Glomerular visceral epithelial cell (primary cell): ENCODE data around the gene GNG14.
"Not testable (repeated sequence)": the region's sequence is repeated elsewhere in the genome, so short reads cannot be mapped to it uniquely, and the experiment has no call there.

Experiments used
- DNase-seq: peaks from one replicate; pipeline ENCODE4 v3.0.0-alpha.2; 2016; ENCODE audit errors: extremely low spot score

GNG14 gene

GRCh38 chr19:12687496-12688196 is at the start of gene GNG14:
Gene GNG14, plus strand, starts transcription at chr19:12687998. Its CDS starts 51 bp downstream, at chr19:12688049.
- no peak for DNase-seq

- DNase-seq = no peak
Observed at GRCh38 chr19:12638611-12639182, 49.1 kb upstream of the GNG14 start.

- DNase-seq = peak; percentile 53
Observed at GRCh38 chr19:12639901-12640613, 47.7 kb upstream of the GNG14 start.

GRCh38 chr19:12641456-12641855 is 46.3 kb upstream of the GNG14 start:
- no peak for DNase-seq

- no peak for DNase-seq
Observed at GRCh38 chr19:12642506-12642905, 45.3 kb upstream of the GNG14 start.

GRCh38 chr19:12643716-12644115 is 44.1 kb upstream of the GNG14 start:
- DNase-seq = not testable (repeated sequence)

GRCh38 chr19:12646551-12646950 is 41.2 kb upstream of the GNG14 start:
- DNase-seq = no peak

GRCh38 chr19:12647047-12647446 is 40.8 kb upstream of the GNG14 start:
- DNase-seq = no peak

- DNase-seq = no peak
Observed at GRCh38 chr19:12647490-12648071, 40.2 kb upstream of the GNG14 start.

GRCh38 chr19:12648088-12648487 is 39.7 kb upstream of the GNG14 start:
- no peak for DNase-seq

GRCh38 chr19:12649941-12650340 is 37.9 kb upstream of the GNG14 start:
- no peak for DNase-seq

- no peak for DNase-seq
Observed at GRCh38 chr19:12652219-12652618, 35.6 kb upstream of the GNG14 start.

GRCh38 chr19:12655546-12655945 is 32.3 kb upstream of the GNG14 start:
- no peak for DNase-seq

- no peak for DNase-seq
Observed at GRCh38 chr19:12656899-12657571, 30.8 kb upstream of the GNG14 start.

GRCh38 chr19:12657966-12658365 is 29.8 kb upstream of the GNG14 start:
- DNase-seq = no peak

GRCh38 chr19:12660980-12661379 is 26.8 kb upstream of the GNG14 start:
- no peak for DNase-seq

GRCh38 chr19:12664406-12665280 is 23.2 kb upstream of the GNG14 start:
- DNase-seq = no peak

- DNase-seq = no peak
Observed at GRCh38 chr19:12665281-12665573, 22.6 kb upstream of the GNG14 start.

GRCh38 chr19:12665671-12666264 is 22.0 kb upstream of the GNG14 start:
- DNase-seq = no peak

- peak; percentile 79 for DNase-seq
Observed at GRCh38 chr19:12666265-12667048, 21.3 kb upstream of the GNG14 start, which contains the start of the genes MAN2B1 and WDR83. Gene MAN2B1, minus strand, starts transcription at chr19:12666742. Its CDS starts 41 bp downstream, at chr19:12666701. Gene WDR83, plus strand, starts transcription at chr19:12666807. Its CDS starts 2,984 bp downstream, at chr19:12669791.
